ENCODE results near the gene CSMD2.

CSMD2 gene

GRCh38 chr1:33972676-33973395 lies 192.2 kb downstream of the CSMD2 start:
- H2AFZ ChIP-seq (ENCODE audit: low read length): no peak overlapping the region

GRCh38 chr1:33971913-33972312 lies 193.1 kb downstream of the CSMD2 start:
- no peaks in the 10 kb centered on the region for H4K20me1 ChIP-seq (ENCODE audit: insufficient read depth, low read length, poor library complexity, severe bottlenecking)
- no peaks in the 10 kb centered on the region for H3K36me3 ChIP-seq (ENCODE audit: insufficient read depth, low read length)
- no peaks in the 10 kb centered on the region for H3K4me1 ChIP-seq (ENCODE audit: insufficient read depth, low read length, poor library complexity, severe bottlenecking)
- H3K9ac ChIP-seq (ENCODE audit: low read depth, low read length, poor library complexity, severe bottlenecking): no peak overlapping the region
- H3K9me3 ChIP-seq (ENCODE audit: insufficient read depth, low read depth, low read length): no peaks in the 10 kb centered on the region
- H3K9me2 ChIP-seq (replicated peaks; ENCODE audit: low read depth, low read length): no peaks in the 10 kb centered on the region
- no peaks in the 10 kb centered on the region for H3K79me2 ChIP-seq (ENCODE audit: insufficient read depth, low read length)
- no peaks in the 10 kb centered on the region for H3F3A ChIP-seq (ENCODE audit: low read depth)
- TF ChIP-seq CTCF (conservative IDR thresholded peaks at IDR 0.05; ENCODE audit: low read length): no peak
- TF ChIP-seq EZH2phosphoT487 (IDR thresholded peaks at IDR 0.05; ENCODE audit: borderline replicate concordance): no peak
- H3K4me3 ChIP-seq (ENCODE audit: low read length, poor library complexity, severe bottlenecking): no peak overlapping the region
- no peaks in the 10 kb centered on the region for H3K27me3 ChIP-seq (ENCODE audit: insufficient read depth, low read length, poor library complexity, severe bottlenecking)
- no peak overlapping the region for H2AFZ ChIP-seq (ENCODE audit: low read length)
- H3K4me2 ChIP-seq (ENCODE audit: low read depth, low read length, poor library complexity, severe bottlenecking): no peak overlapping the region

More at GRCh38 chr1:33972676-33973395, 192.2 kb downstream of the CSMD2 start:
- Histone ChIP-seq H3K9me2 (replicated peaks; ENCODE audit: low read depth, low read length) (no peaks in the 10 kb centered on the region), H3K4me2 (ENCODE audit: low read depth, low read length, poor library complexity, severe bottlenecking) (no peak overlapping the region), H3K9me3 (ENCODE audit: insufficient read depth, low read depth, low read length) (no peaks in the 10 kb centered on the region), H3K4me1 (ENCODE audit: insufficient read depth, low read length, poor library complexity, severe bottlenecking) (no peaks in the 10 kb centered on the region), H3K36me3 (ENCODE audit: insufficient read depth, low read length) (no peaks in the 10 kb centered on the region), H3K79me2 (ENCODE audit: insufficient read depth, low read length) (no peaks in the 10 kb centered on the region), H3K9ac (ENCODE audit: low read depth, low read length, poor library complexity, severe bottlenecking) (no peak overlapping the region), H4K20me1 (ENCODE audit: insufficient read depth, low read length, poor library complexity, severe bottlenecking) (no peaks in the 10 kb centered on the region), H3K27me3 (ENCODE audit: insufficient read depth, low read length, poor library complexity, severe bottlenecking) (no peaks in the 10 kb centered on the region), H3F3A (ENCODE audit: low read depth) (no peaks in the 10 kb centered on the region), H3K4me3 (ENCODE audit: low read length, poor library complexity, severe bottlenecking) (no peak overlapping the region)
- TF ChIP-seq EZH2phosphoT487 (IDR thresholded peaks at IDR 0.05; ENCODE audit: borderline replicate concordance) (no peak), CTCF (conservative IDR thresholded peaks at IDR 0.05; ENCODE audit: low read length) (no peak)

GRCh38 chr1:33971018-33971710 lies 193.9 kb downstream of the CSMD2 start:
- no peak overlapping the region for H3K4me3 ChIP-seq (ENCODE audit: low read length, poor library complexity, severe bottlenecking)
- H3K9ac ChIP-seq (ENCODE audit: low read depth, low read length, poor library complexity, severe bottlenecking): no peak overlapping the region
- H3K4me2 ChIP-seq (ENCODE audit: low read depth, low read length, poor library complexity, severe bottlenecking): no peak overlapping the region
- H3K27me3 ChIP-seq (ENCODE audit: insufficient read depth, low read length, poor library complexity, severe bottlenecking): no peaks in the 10 kb centered on the region
- no peaks in the 10 kb centered on the region for H3K36me3 ChIP-seq (ENCODE audit: insufficient read depth, low read length)
- H3K79me2 ChIP-seq (ENCODE audit: insufficient read depth, low read length): no peaks in the 10 kb centered on the region
- H3K9me2 ChIP-seq (replicated peaks; ENCODE audit: low read depth, low read length): no peaks in the 10 kb centered on the region
- H2AFZ ChIP-seq (ENCODE audit: low read length): no peak overlapping the region
- no peaks in the 10 kb centered on the region for H3K4me1 ChIP-seq (ENCODE audit: insufficient read depth, low read length, poor library complexity, severe bottlenecking)
- no peaks in the 10 kb centered on the region for H3K9me3 ChIP-seq (ENCODE audit: insufficient read depth, low read depth, low read length)
- H4K20me1 ChIP-seq (ENCODE audit: insufficient read depth, low read length, poor library complexity, severe bottlenecking): no peaks in the 10 kb centered on the region
- no peaks in the 10 kb centered on the region for H3F3A ChIP-seq (ENCODE audit: low read depth)
- no peak for TF ChIP-seq EZH2phosphoT487 (IDR thresholded peaks at IDR 0.05; ENCODE audit: borderline replicate concordance)
- no peak for TF ChIP-seq CTCF (conservative IDR thresholded peaks at IDR 0.05; ENCODE audit: low read length)
